ENCODE measurements around the gene B4GAT1. TPM values are rescaled to one million over a fixed set of nuclear protein-coding genes. Genes with fewer than 3 reads are reported as not detected.

The B4GAT1 gene
- total RNA-seq, 1 experiment from 2014 or later, result 6.7 TPM

DNA sequence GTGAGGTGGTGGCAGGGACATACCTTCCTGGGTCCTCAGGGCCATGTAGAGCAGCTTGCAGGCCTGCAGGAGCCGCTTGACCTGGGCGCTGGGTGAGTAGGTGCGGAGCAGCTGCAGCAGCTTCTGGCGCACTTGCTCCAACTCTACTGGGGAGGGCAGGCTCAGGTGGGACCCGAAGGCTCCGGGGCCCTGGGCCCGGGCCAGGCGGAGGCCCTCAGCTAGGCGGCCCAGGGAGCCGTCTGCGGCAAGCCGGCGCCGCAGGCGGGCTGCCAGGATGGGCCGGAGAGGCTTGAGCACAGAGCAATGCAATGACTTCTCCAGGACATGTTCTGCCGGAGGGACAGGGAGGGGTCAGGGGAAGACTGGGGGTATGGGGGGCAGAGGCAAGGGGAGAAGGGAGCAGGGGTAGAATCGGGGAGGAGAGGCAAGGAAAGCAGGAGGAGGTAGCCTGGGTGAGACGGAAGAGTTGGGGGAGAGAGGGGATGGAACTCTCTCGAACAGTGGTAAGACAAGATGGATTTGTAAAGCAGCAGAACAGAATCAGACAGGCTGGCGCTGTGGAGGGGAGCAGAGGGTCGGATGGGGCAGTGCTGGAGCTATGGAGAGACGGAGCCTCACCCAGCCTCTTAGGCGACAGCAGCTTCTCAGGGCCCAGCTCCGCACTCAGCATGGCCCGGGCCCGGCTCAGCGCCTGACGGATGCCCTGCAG lies 13.4 kb downstream of the B4GAT1 start:
- Histone ChIP-seq H3K9me3 (ENCODE audit: control insufficient read depth in 1 of 2, insufficient read depth in 1 of 2, low read depth in 1 of 2, low read length in 2 of 2) (no peaks in the 10 kb centered on the region), H3K4me1 (ENCODE audit: control insufficient read depth in 1 of 2, insufficient read depth in 2 of 2, low read length in 2 of 2) (peaks cover 16 to 44% of the 10 kb centered on the region in 2 experiments), H3K9me2 (ENCODE audit: insufficient read depth) (no peaks in the 10 kb centered on the region), H3K4me3 (replicated peaks in 1 of 2; ENCODE audit: low read depth in 1 of 2, low read length in 2 of 2) (no peak overlapping the region), H3K27ac (ENCODE audit: low read depth, low read length) (peak overlapping the region; percentile 89; the same call in 1 of the 2 replicates), H3K4me2 (ENCODE audit: low read length) (no peak overlapping the region), H2AFZ (ENCODE audit: low read depth, low read length, poor library complexity, severe bottlenecking) (no peak overlapping the region), H3K79me2 (ENCODE audit: insufficient read depth, low read length) (peaks cover 16% of the 10 kb centered on the region; the same call in 1 of the 2 replicates), H3K36me3 (ENCODE audit: control insufficient read depth in 1 of 2, insufficient read depth in 2 of 2, low read length in 2 of 2) (peaks cover 3 to 16% of the 10 kb centered on the region in 2 experiments; a peak in 3 of 4 replicates), H3K27me3 (ENCODE audit: insufficient read depth, low read length) (no peaks in the 10 kb centered on the region), H3K9ac (ENCODE audit: low read length) (no peak overlapping the region), H4K20me1 (ENCODE audit: insufficient read depth) (no peaks in the 10 kb centered on the region)
- RAD21 ChIA-PET (ENCODE audit: low non-redundant PET in 1 of 2, low total read pairs in 2 of 2, uncharacterized antibody in 2 of 2, unreplicated experiment in 2 of 2), result no interaction called here
- POLR2A ChIA-PET, result interaction anchor here (2.3 kb wide), 1 partner anchor 22 kb away, joined by 16 read pairs; no protein-coding TSS in a partner anchor
- no TSS peak for BruUV-seq (replicated peaks)
- DNase-seq (ENCODE audit: low read depth, low spot score), result no peak
- intact Hi-C loops (cut with micrococcal nuclease), result no loop called here
- ATAC-seq, result no peak
- CTCF ChIA-PET, result interaction anchor here (0.7 to 2.6 kb wide), 2 partner anchors 21 to 22 kb away, joined by 3 to 19 read pairs; no protein-coding TSS in a partner anchor
- TF ChIP-seq ELF1 (IDR thresholded peaks at IDR 0.05; ENCODE audit: borderline replicate concordance, low read depth), result no peak
- no peak for TF ChIP-seq YY1 (IDR thresholded peaks at IDR 0.05; ENCODE audit: extremely low read depth, insufficient replicate concordance, low read depth, low read length)
- no peak for TF ChIP-seq EZH2phosphoT487 (IDR thresholded peaks at IDR 0.05; ENCODE audit: borderline replicate concordance)
- no peak for TF ChIP-seq RAD21 (IDR thresholded peaks at IDR 0.05; ENCODE audit: low read depth)
- TF ChIP-seq, protein P1, sequence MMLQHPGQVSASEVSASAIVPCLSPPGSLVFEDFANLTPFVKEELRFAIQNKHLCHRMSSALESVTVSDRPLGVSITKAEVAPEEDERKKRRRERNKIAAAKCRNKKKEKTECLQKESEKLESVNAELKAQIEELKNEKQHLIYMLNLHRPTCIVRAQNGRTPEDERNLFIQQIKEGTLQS (IDR thresholded peaks at IDR 0.05), result no peak
- TF ChIP-seq SRF (IDR thresholded peaks at IDR 0.05; ENCODE audit: low read depth), result no peak
- TF ChIP-seq SP1 (IDR thresholded peaks at IDR 0.05; ENCODE audit: low read depth), result no peak
- TF ChIP-seq, protein P2, sequence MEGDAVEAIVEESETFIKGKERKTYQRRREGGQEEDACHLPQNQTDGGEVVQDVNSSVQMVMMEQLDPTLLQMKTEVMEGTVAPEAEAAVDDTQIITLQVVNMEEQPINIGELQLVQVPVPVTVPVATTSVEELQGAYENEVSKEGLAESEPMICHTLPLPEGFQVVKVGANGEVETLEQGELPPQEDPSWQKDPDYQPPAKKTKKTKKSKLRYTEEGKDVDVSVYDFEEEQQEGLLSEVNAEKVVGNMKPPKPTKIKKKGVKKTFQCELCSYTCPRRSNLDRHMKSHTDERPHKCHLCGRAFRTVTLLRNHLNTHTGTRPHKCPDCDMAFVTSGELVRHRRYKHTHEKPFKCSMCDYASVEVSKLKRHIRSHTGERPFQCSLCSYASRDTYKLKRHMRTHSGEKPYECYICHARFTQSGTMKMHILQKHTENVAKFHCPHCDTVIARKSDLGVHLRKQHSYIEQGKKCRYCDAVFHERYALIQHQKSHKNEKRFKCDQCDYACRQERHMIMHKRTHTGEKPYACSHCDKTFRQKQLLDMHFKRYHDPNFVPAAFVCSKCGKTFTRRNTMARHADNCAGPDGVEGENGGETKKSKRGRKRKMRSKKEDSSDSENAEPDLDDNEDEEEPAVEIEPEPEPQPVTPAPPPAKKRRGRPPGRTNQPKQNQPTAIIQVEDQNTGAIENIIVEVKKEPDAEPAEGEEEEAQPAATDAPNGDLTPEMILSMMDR (IDR thresholded peaks at IDR 0.05 in 2 of 3, conservative IDR thresholded peaks at IDR 0.05 in 1 of 3; ENCODE audit: borderline replicate concordance in 1 of 3, insufficient read depth in 1 of 3, low read depth in 2 of 3, low read length in 2 of 3), result no peak
- no peak for TF ChIP-seq POLR2AphosphoS5 (IDR thresholded peaks at IDR 0.05; ENCODE audit: low read depth, low read length)
- no peak for TF ChIP-seq CEBPB (IDR thresholded peaks at IDR 0.05; ENCODE audit: low read depth)
- no peak for TF ChIP-seq POLR2A (IDR thresholded peaks at IDR 0.05; ENCODE audit: borderline replicate concordance, extremely low read depth, insufficient read depth, insufficient read length)
- no peak for TF ChIP-seq FOSL1 (IDR thresholded peaks at IDR 0.05; ENCODE audit: low read depth)
- TF ChIP-seq, protein P3, sequence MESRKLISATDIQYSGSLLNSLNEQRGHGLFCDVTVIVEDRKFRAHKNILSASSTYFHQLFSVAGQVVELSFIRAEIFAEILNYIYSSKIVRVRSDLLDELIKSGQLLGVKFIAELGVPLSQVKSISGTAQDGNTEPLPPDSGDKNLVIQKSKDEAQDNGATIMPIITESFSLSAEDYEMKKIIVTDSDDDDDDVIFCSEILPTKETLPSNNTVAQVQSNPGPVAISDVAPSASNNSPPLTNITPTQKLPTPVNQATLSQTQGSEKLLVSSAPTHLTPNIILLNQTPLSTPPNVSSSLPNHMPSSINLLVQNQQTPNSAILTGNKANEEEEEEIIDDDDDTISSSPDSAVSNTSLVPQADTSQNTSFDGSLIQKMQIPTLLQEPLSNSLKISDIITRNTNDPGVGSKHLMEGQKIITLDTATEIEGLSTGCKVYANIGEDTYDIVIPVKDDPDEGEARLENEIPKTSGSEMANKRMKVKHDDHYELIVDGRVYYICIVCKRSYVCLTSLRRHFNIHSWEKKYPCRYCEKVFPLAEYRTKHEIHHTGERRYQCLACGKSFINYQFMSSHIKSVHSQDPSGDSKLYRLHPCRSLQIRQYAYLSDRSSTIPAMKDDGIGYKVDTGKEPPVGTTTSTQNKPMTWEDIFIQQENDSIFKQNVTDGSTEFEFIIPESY (IDR thresholded peaks at IDR 0.05; ENCODE audit: extremely low read depth, insufficient replicate concordance, low read length), result no peak
- TF ChIP-seq, protein P4, sequence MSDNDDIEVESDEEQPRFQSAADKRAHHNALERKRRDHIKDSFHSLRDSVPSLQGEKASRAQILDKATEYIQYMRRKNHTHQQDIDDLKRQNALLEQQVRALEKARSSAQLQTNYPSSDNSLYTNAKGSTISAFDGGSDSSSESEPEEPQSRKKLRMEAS (IDR thresholded peaks at IDR 0.05), result no peak
- no peak for TF ChIP-seq TCF7L2 (IDR thresholded peaks at IDR 0.05; ENCODE audit: borderline replicate concordance, extremely low read depth, insufficient read depth, insufficient read length)
- TF ChIP-seq CBX3 (IDR thresholded peaks at IDR 0.05; ENCODE audit: low read depth), result no peak
- no peak for TF ChIP-seq EGR1 (IDR thresholded peaks at IDR 0.05; ENCODE audit: low read depth)
- no peak for TF ChIP-seq ZFX (IDR thresholded peaks at IDR 0.05)
- TF ChIP-seq, protein P5, sequence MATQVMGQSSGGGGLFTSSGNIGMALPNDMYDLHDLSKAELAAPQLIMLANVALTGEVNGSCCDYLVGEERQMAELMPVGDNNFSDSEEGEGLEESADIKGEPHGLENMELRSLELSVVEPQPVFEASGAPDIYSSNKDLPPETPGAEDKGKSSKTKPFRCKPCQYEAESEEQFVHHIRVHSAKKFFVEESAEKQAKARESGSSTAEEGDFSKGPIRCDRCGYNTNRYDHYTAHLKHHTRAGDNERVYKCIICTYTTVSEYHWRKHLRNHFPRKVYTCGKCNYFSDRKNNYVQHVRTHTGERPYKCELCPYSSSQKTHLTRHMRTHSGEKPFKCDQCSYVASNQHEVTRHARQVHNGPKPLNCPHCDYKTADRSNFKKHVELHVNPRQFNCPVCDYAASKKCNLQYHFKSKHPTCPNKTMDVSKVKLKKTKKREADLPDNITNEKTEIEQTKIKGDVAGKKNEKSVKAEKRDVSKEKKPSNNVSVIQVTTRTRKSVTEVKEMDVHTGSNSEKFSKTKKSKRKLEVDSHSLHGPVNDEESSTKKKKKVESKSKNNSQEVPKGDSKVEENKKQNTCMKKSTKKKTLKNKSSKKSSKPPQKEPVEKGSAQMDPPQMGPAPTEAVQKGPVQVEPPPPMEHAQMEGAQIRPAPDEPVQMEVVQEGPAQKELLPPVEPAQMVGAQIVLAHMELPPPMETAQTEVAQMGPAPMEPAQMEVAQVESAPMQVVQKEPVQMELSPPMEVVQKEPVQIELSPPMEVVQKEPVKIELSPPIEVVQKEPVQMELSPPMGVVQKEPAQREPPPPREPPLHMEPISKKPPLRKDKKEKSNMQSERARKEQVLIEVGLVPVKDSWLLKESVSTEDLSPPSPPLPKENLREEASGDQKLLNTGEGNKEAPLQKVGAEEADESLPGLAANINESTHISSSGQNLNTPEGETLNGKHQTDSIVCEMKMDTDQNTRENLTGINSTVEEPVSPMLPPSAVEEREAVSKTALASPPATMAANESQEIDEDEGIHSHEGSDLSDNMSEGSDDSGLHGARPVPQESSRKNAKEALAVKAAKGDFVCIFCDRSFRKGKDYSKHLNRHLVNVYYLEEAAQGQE (IDR thresholded peaks at IDR 0.05; ENCODE audit: low read depth), result no peak
